Testis (tissue), 3 donors: ENCODE measurements around the gene CUX1. TPM values are rescaled to one million over a fixed set of nuclear protein-coding genes. Genes with fewer than 3 reads are reported as not detected.

ENCODE experiments used
- DNase-seq: peaks from one replicate; pipeline ENCODE4 v3.0.0-alpha.2; 2019
- H3K27ac ChIP-seq, 2 donors: fragments of 200-600 bp; sonication (generic); one replicate each; pipeline ENCODE4 v1.5.1; 2019
- H3K27me3 ChIP-seq: fragments of 200-600 bp; sonication (generic); one replicate; pipeline ENCODE4 v1.5.1; 2019
- H3K36me3 ChIP-seq: fragments of 200-600 bp; sonication (generic); one replicate; pipeline ENCODE4 v1.5.1; 2017; ENCODE audit warnings: low read depth; ENCODE audit errors: missing control alignments
- H3K4me1 ChIP-seq: fragments of 200-600 bp; sonication (generic); one replicate; pipeline ENCODE4 v1.5.1; 2019
- H3K4me3 ChIP-seq, 2 donors: fragments of 200-600 bp; sonication (generic); one replicate each; pipeline ENCODE4 v1.5.1; 2017 to 2019
- H3K9me3 ChIP-seq: fragments of 200-600 bp; sonication (generic); one replicate; pipeline ENCODE4 v1.5.1; 2017
- CTCF ChIP-seq, 3 experiments: fragments of 450-650 bp in 2 of 3; fragments of 200-600 bp in 1 of 3; sonication (generic) in 1 of 3; IDR thresholded peaks; one replicate each; pipeline ENCODE4 v1.5.1; 2016 to 2019; ENCODE audit warnings: antibody characterized with exemption in 3 of 3, mild to moderate bottlenecking in 2 of 3, moderate library complexity in 1 of 3
- POLR2A ChIP-seq: fragments of 450-650 bp; IDR thresholded peaks from one replicate; pipeline ENCODE4 v1.6.1; 2017; ENCODE audit warnings: antibody characterized with exemption, mild to moderate bottlenecking, moderate library complexity
- WGBS, 2 donors: methylation state at CpG; one replicate each; pipeline ENCODE4 v1.1.5; 2018; 5-methylcytosine and 5-hydroxymethylcytosine counted together
- intact Hi-C: fragments of 100-400 bp; cut with DNase I; formaldehyde crosslinking; loops from one replicate; pipeline ENCODE4 v1.15.1; 2023; ENCODE audit warnings: low total_unique reads
- polyA plus RNA-seq: library from polyadenylated mRNA; stranded (reverse); fragments of 350-450 nt; fragmentation: Illumina TruSeq; extraction: RNeasy Lipid Tissue Mini Kit (QIAGEN cat#74804); gene quantifications from one replicate; pipeline ENCODE4 v1.2.3, GENCODE V29; 2014; ENCODE audit warnings: low read depth, low replicate concordance; ENCODE audit not compliant: insufficient read depth
- total RNA-seq, 2 donors: library from RNA; depleted of rRNA; stranded (reverse); fragments of >200 nt; gene quantifications; one replicate each; pipeline ENCODE4 v1.2.3, GENCODE V29; 2016

The CUX1 gene
- total and polyA plus RNA-seq, 3 donors from 2014 or later = 30.8 to 46.3 (median 43.1) TPM

DNA sequence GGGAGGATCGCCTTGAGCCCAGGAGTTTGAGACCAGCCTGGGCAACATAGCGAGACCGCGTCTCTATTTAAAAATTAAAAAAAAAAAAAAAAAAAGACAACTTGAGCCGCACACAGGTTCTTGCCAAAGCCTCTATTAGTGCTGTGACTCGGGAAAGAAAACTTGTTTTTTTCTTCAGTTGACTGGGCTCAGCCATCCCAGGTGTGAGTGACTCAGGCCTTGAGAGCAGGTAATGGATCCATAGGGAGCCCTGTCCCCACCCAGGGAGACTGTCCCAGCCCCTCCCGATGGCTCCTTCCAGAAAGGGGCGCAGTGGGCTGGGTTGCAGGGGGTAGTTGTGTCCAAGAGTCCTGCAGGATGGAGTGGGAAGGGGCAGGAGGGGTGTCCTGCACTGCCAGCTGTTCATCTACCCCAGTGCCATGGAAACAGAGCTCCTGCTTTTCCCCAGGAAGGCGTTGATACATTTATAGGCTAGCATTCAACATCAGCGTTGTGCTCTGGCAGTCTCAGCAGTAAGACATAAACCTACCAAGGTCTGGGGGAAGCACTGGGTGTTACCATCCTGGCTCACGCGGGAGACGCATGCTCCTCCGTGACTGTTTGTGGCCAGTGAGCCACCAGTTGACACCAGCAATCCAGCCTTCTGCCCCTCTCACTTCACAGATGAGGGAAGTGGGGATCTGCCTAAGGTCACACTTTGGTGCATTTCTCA lies 126.6 kb downstream of the CUX1 start:
- no peak overlapping the region for H3K27ac ChIP-seq
- intact Hi-C loops = no loop called here
- 86 to 91% methylated on average over 13 to 14 of the region's 14 CpGs for WGBS, 2 donors
- TF ChIP-seq CTCF (IDR thresholded peaks at IDR 0.05) (no peak), POLR2A (no peak)
- H3K4me3 ChIP-seq = no peak overlapping the region
- no peaks in the 10 kb centered on the region for H3K27me3 ChIP-seq
- DNase-seq = no peak
- peaks cover 26% of the 10 kb centered on the region for H3K4me1 ChIP-seq
- no peaks in the 10 kb centered on the region for H3K9me3 ChIP-seq
- H3K36me3 ChIP-seq = no peaks in the 10 kb centered on the region

- Histone ChIP-seq H3K9me3 (no peaks in the 10 kb centered on the region), H3K4me1 (peaks cover 26% of the 10 kb centered on the region), H3K36me3 (no peaks in the 10 kb centered on the region), H3K27me3 (no peaks in the 10 kb centered on the region), H3K27ac (no peak overlapping the region), H3K4me3 (no peak overlapping the region)
- no peak for DNase-seq
- 91 to 96% methylated on average over 10 of the region's 10 CpGs for WGBS, 2 donors
- intact Hi-C loops = no loop called here
- TF ChIP-seq POLR2A = no peak
- TF ChIP-seq CTCF (IDR thresholded peaks at IDR 0.05) = no peak
Measured at GRCh38 chr7:101944611-101945010, 127.2 kb downstream of the CUX1 start.

DNA sequence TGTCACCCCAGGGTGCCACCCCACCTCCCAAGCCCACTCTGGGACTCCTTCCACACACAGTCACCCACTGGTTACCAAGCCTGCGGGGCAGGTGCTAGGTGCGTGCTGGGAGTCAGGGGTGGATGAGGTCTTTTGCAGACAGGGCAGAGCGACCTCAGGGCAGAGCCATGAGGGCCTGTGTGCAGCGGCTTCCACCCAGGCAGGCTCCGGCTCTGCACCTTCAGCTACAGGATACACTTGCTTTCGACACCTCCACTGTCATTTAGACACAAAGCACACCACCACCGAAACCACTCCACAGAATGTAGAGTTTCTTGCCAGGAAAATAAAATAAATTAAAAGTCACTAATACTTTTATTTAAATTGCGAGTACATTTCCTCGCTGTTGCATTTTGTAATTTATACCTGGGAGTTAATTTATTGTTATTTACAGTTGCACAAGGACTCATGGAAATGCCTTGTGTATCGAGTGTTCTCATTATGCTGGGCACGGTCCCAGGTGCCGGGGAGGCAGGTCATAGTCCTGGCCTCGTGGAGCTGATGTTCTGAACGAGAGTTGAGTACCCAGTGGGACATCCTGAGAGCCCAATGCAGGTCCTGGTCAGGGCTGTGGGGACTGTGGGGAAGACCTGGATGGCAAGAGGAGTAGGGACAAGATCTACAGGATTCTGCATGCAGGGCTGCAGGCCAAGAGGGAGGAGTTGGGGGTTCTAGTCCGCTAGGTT lies 127.8 kb downstream of the CUX1 start:
- intact Hi-C loops = no loop called here
- H3K27me3 ChIP-seq = no peaks in the 10 kb centered on the region
- no peak for DNase-seq
- H3K27ac ChIP-seq = no peak overlapping the region
- H3K36me3 ChIP-seq = no peaks in the 10 kb centered on the region
- peaks cover 26% of the 10 kb centered on the region for H3K4me1 ChIP-seq
- no peaks in the 10 kb centered on the region for H3K9me3 ChIP-seq
- H3K4me3 ChIP-seq = no peak overlapping the region
- TF ChIP-seq CTCF (IDR thresholded peaks at IDR 0.05) = no peak
- TF ChIP-seq POLR2A = no peak
- WGBS, 2 donors = 87 to 90% methylated on average over 15 of the region's 15 CpGs

GRCh38 chr7:101947899-101948298 lies 130.5 kb downstream of the CUX1 start:
- no peak for TF ChIP-seq CTCF (IDR thresholded peaks at IDR 0.05)
- no peak for TF ChIP-seq POLR2A
- Histone ChIP-seq H3K4me3 (no peak overlapping the region), H3K9me3 (no peaks in the 10 kb centered on the region), H3K27ac (no peak overlapping the region), H3K4me1 (peaks cover 9% of the 10 kb centered on the region), H3K36me3 (no peaks in the 10 kb centered on the region), H3K27me3 (no peaks in the 10 kb centered on the region)
- 57 to 75% methylated on average over 10 of the region's 10 CpGs for WGBS, 2 donors
- DNase-seq = peak; percentile 73
- intact Hi-C loops = no loop called here
